ENCODE results near the gene CHDH.

CHDH gene

DNA sequence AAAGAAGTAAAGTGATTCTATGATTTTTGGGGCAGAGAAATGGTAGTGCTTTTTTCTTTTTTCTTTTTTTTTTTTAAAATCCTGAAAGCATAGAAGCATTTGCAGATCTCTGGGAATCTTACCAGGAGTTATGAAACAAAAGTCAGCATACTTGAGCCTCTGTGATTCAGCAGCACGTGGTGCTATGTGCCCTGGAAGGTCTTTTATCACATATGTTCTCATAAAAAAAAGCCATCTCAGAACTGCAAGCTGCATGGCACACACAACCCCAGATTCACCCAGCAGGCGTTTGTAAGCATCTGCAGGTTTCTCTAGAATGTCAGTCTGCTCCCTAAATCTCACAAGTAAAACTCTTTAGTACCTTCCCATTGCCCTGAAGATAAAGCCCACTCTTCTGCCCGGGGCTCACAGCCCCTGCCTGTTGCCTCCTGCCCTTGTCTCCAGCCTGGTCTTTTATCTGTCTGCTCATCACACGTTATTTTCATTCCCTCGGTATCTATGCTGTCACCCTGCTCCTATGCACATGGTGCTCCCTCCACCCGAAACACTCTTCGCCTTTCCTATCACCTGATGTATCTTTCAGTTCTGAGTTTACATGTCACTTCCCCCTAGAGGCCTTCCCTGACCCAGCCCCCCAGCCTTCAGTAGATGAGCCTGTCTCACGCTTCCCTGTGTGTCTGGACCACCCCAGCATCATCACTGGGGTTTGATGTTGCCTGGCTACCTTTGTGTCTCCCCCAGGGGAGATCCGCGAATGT, 72.4 kb downstream of the CHDH start:
- H3K9me3 ChIP-seq (ENCODE audit: insufficient read depth, low read length), result no peaks in the 10 kb centered on the region
- no peak overlapping the region for H2AFZ ChIP-seq (ENCODE audit: low read depth, low read length, severe bottlenecking)
- H3K27me3 ChIP-seq (ENCODE audit: low read length), result no peaks in the 10 kb centered on the region
- TF ChIP-seq EZH2phosphoT487 (conservative IDR thresholded peaks at IDR 0.05; ENCODE audit: low read length) (no peak), CTCF (IDR thresholded peaks at IDR 0.05; ENCODE audit: insufficient read depth, low read length, poor library complexity, severe bottlenecking) (no peak)
- no peaks in the 10 kb centered on the region for H3F3A ChIP-seq (ENCODE audit: insufficient read depth)
- H3K4me2 ChIP-seq (ENCODE audit: low read depth, low read length, poor library complexity, severe bottlenecking), result no peak overlapping the region
- H3K9me2 ChIP-seq (replicated peaks; ENCODE audit: insufficient read depth, low read length), result no peaks in the 10 kb centered on the region
- H3K4me3 ChIP-seq (ENCODE audit: insufficient read depth, low read length, poor library complexity, severe bottlenecking), result no peak overlapping the region
- H3K79me2 ChIP-seq (ENCODE audit: insufficient read depth, low read length), result no peaks in the 10 kb centered on the region
- H3K27ac ChIP-seq (ENCODE audit: low read depth, low read length), result no peak overlapping the region
- no peaks in the 10 kb centered on the region for H3K36me3 ChIP-seq (ENCODE audit: low read length)
- H3K9ac ChIP-seq (ENCODE audit: low read length), result no peak overlapping the region
- no peaks in the 10 kb centered on the region for H4K20me1 ChIP-seq (ENCODE audit: low read depth, low read length)

- H3K27me3 ChIP-seq (ENCODE audit: low read length), result no peaks in the 10 kb centered on the region
- H3K36me3 ChIP-seq (ENCODE audit: low read length), result no peaks in the 10 kb centered on the region
- H3K9me3 ChIP-seq (ENCODE audit: insufficient read depth, low read length), result no peaks in the 10 kb centered on the region
- H3F3A ChIP-seq (ENCODE audit: insufficient read depth), result no peaks in the 10 kb centered on the region
- no peaks in the 10 kb centered on the region for H4K20me1 ChIP-seq (ENCODE audit: low read depth, low read length)
- H3K79me2 ChIP-seq (ENCODE audit: insufficient read depth, low read length), result no peaks in the 10 kb centered on the region
- no peak overlapping the region for H3K4me2 ChIP-seq (ENCODE audit: low read depth, low read length, poor library complexity, severe bottlenecking)
- no peak overlapping the region for H3K9ac ChIP-seq (ENCODE audit: low read length)
- H3K9me2 ChIP-seq (replicated peaks; ENCODE audit: insufficient read depth, low read length), result no peaks in the 10 kb centered on the region
- no peak overlapping the region for H2AFZ ChIP-seq (ENCODE audit: low read depth, low read length, severe bottlenecking)
- H3K4me3 ChIP-seq (ENCODE audit: insufficient read depth, low read length, poor library complexity, severe bottlenecking), result no peak overlapping the region
- H3K27ac ChIP-seq (ENCODE audit: low read depth, low read length), result no peak overlapping the region
- TF ChIP-seq EZH2phosphoT487 (conservative IDR thresholded peaks at IDR 0.05; ENCODE audit: low read length) (no peak), CTCF (IDR thresholded peaks at IDR 0.05; ENCODE audit: insufficient read depth, low read length, poor library complexity, severe bottlenecking) (no peak)
These were observed 73.2 kb downstream of the CHDH start for GRCh38 chr3:53773021-53773436.

DNA sequence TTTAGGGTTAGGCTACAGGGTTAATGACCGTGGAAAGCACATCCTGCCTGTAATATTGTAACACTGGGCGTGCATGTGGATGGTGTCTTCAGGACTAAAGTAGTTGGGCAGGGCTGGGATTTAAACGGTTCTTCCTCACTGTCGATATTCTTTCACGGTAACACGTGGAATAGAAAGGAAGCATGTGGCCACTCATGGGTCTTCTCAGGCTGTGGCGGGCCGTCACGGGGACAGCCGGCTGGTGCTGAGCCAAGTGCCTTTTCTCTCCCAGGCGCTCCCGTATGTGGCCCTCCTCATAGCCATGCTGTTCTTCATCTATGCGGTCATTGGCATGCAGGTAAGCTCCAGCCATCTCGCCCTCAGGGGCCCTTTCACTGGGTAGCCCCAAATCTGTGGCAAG, 73.7 kb downstream of the CHDH start:
- no peaks in the 10 kb centered on the region for H3K27me3 ChIP-seq (ENCODE audit: low read length)
- no peak overlapping the region for H3K27ac ChIP-seq (ENCODE audit: low read depth, low read length)
- H3K9ac ChIP-seq (ENCODE audit: low read length), result no peak overlapping the region
- no peaks in the 10 kb centered on the region for H3F3A ChIP-seq (ENCODE audit: insufficient read depth)
- H3K79me2 ChIP-seq (ENCODE audit: insufficient read depth, low read length), result no peaks in the 10 kb centered on the region
- no peaks in the 10 kb centered on the region for H3K9me2 ChIP-seq (replicated peaks; ENCODE audit: insufficient read depth, low read length)
- no peak overlapping the region for H2AFZ ChIP-seq (ENCODE audit: low read depth, low read length, severe bottlenecking)
- no peaks in the 10 kb centered on the region for H3K9me3 ChIP-seq (ENCODE audit: insufficient read depth, low read length)
- no peaks in the 10 kb centered on the region for H3K36me3 ChIP-seq (ENCODE audit: low read length)
- no peak overlapping the region for H3K4me3 ChIP-seq (ENCODE audit: insufficient read depth, low read length, poor library complexity, severe bottlenecking)
- H4K20me1 ChIP-seq (ENCODE audit: low read depth, low read length), result no peaks in the 10 kb centered on the region
- no peak for TF ChIP-seq CTCF (IDR thresholded peaks at IDR 0.05; ENCODE audit: insufficient read depth, low read length, poor library complexity, severe bottlenecking)
- TF ChIP-seq EZH2phosphoT487 (conservative IDR thresholded peaks at IDR 0.05; ENCODE audit: low read length), result no peak
- no peak overlapping the region for H3K4me2 ChIP-seq (ENCODE audit: low read depth, low read length, poor library complexity, severe bottlenecking)
